H9 (cell line): ENCODE measurements around the gene STXBP6. TPM values are rescaled to one million over a fixed set of nuclear protein-coding genes. Genes with fewer than 3 reads are reported as not detected.

Experiments used
- DNase-seq: peaks from one replicate; pipeline ENCODE4 v3.0.0-alpha.2; 2017
- H2AFZ ChIP-seq: one replicate; pipeline ENCODE4 v1.6.1; 2013; ENCODE audit warnings: mild to moderate bottlenecking, low read length, control low read depth, moderate library complexity
- H2AK5ac ChIP-seq: 2 replicates; pipeline ENCODE4 v1.6.1; 2013; ENCODE audit warnings: low read length, control low read depth, mixed read lengths; ENCODE audit not compliant: insufficient read length
- H2BK120ac ChIP-seq: one replicate; pipeline ENCODE4 v1.6.1; 2013; ENCODE audit warnings: low read depth, mild to moderate bottlenecking, low read length, control low read depth, inconsistent platforms; ENCODE audit not compliant: poor library complexity, severe bottlenecking
- H2BK12ac ChIP-seq: 2 replicates; pipeline ENCODE4 v1.6.1; 2013; ENCODE audit warnings: low read length, control low read depth, mixed read lengths, low read depth; ENCODE audit not compliant: insufficient read length
- H2BK15ac ChIP-seq: 2 replicates; pipeline ENCODE4 v1.6.1; 2013; ENCODE audit warnings: low read depth, low read length, control low read depth
- H2BK20ac ChIP-seq: one replicate; pipeline ENCODE4 v1.6.1; 2013; ENCODE audit warnings: low read depth, mild to moderate bottlenecking, low read length, control low read depth, inconsistent platforms; ENCODE audit not compliant: poor library complexity, severe bottlenecking
- H2BK5ac ChIP-seq: 2 replicates; pipeline ENCODE4 v1.6.1; 2013; ENCODE audit warnings: low read length, control low read depth, mixed read lengths; ENCODE audit not compliant: insufficient read length
- H3K14ac ChIP-seq: 2 replicates; pipeline ENCODE4 v1.6.1; 2013; ENCODE audit warnings: low read length, control low read depth; ENCODE audit not compliant: insufficient read depth
- H3K18ac ChIP-seq: 2 replicates; pipeline ENCODE4 v1.6.1; 2013; ENCODE audit warnings: low read depth, mild to moderate bottlenecking, mixed read lengths, low read length, control low read depth; ENCODE audit not compliant: insufficient read length
- H3K23ac ChIP-seq: 2 replicates; pipeline ENCODE4 v1.6.1; 2013; ENCODE audit warnings: low read length, control low read depth, mixed read lengths, low read depth; ENCODE audit not compliant: insufficient read length
- H3K23me2 ChIP-seq: 2 replicates; pipeline ENCODE4 v1.6.1; 2013; ENCODE audit warnings: low read depth, mild to moderate bottlenecking, mixed read lengths, low read length, control low read depth; ENCODE audit not compliant: insufficient read length, poor library complexity, severe bottlenecking
- H3K27ac ChIP-seq: 2 replicates; pipeline ENCODE4 v1.5.1; 2013; ENCODE audit warnings: low read length, control low read depth, mixed read lengths, low read depth; ENCODE audit not compliant: insufficient read length
- H3K27me3 ChIP-seq: 2 replicates; pipeline ENCODE4 v1.6.1; 2013; ENCODE audit warnings: low read length, control low read depth, inconsistent platforms; ENCODE audit not compliant: insufficient read depth
- H3K4ac ChIP-seq: 2 replicates; pipeline ENCODE4 v1.6.1; 2013; ENCODE audit warnings: low read depth, mild to moderate bottlenecking, control low read depth, inconsistent platforms, low read length, moderate library complexity
- H3K4me1 ChIP-seq: 2 replicates; pipeline ENCODE4 v1.6.1; 2013; ENCODE audit warnings: low read length, control low read depth, inconsistent platforms; ENCODE audit not compliant: insufficient read depth
- H3K4me2 ChIP-seq: 2 replicates; pipeline ENCODE4 v1.6.1; 2013; ENCODE audit warnings: low read length, control low read depth, mixed read lengths; ENCODE audit not compliant: insufficient read length, insufficient read depth
- H3K56ac ChIP-seq: 2 replicates; pipeline ENCODE4 v1.6.1; 2013; ENCODE audit warnings: low read depth, mild to moderate bottlenecking, mixed read lengths, low read length, control low read depth; ENCODE audit not compliant: insufficient read length
- H3K79me1 ChIP-seq: 2 replicates; pipeline ENCODE4 v1.6.1; 2013; ENCODE audit warnings: low read depth, mild to moderate bottlenecking, moderate library complexity, low read length, control low read depth, inconsistent platforms; ENCODE audit not compliant: insufficient read depth, poor library complexity, severe bottlenecking
- H3K79me2 ChIP-seq: 2 replicates; pipeline ENCODE4 v1.6.1; 2013; ENCODE audit warnings: low read length, control low read depth, inconsistent platforms; ENCODE audit not compliant: insufficient read depth
- H3K9ac ChIP-seq: 2 replicates; pipeline ENCODE4 v1.6.1; 2013; ENCODE audit warnings: low read length, control low read depth, mixed read lengths; ENCODE audit not compliant: insufficient read length; ENCODE audit errors: extremely low read depth
- H3K9me3 ChIP-seq: one replicate; pipeline ENCODE4 v1.6.1; 2013; ENCODE audit warnings: low read depth, low read length, inconsistent platforms; ENCODE audit not compliant: control insufficient read depth
- H3T11ph ChIP-seq: one replicate; pipeline ENCODE4 v1.6.1; 2013; ENCODE audit warnings: mild to moderate bottlenecking, low read length, control low read depth, inconsistent platforms
- H4K20me1 ChIP-seq: one replicate; pipeline ENCODE4 v1.6.1; 2013; ENCODE audit not compliant: control insufficient read depth, insufficient read length, insufficient read depth
- H4K5ac ChIP-seq: 2 replicates; pipeline ENCODE4 v1.6.1; 2013; ENCODE audit warnings: low read depth, mild to moderate bottlenecking, mixed read lengths, low read length, control low read depth; ENCODE audit not compliant: insufficient read length
- H4K8ac ChIP-seq: replicated peaks from 2 replicates; pipeline ENCODE4 v1.6.1; 2013; ENCODE audit warnings: low read length, control low read depth, mixed read lengths, low read depth; ENCODE audit not compliant: insufficient read length
- H4K91ac ChIP-seq: 2 replicates; pipeline ENCODE4 v1.6.1; 2013; ENCODE audit warnings: low read depth, mild to moderate bottlenecking, moderate library complexity, mixed read lengths, low read length, control low read depth; ENCODE audit not compliant: insufficient read length
- H3K27ac Mint-ChIP-seq, 3 experiments: 2 replicates in 2 of 3; 3 replicates in 1 of 3; pipeline ENCODE4 v1.8.0; 2020 to 2021; ENCODE audit warnings: mixed read lengths in 3 of 3, mild to moderate bottlenecking in 1 of 3, moderate library complexity in 1 of 3
- H3K27me3 Mint-ChIP-seq: 2 replicates; pipeline ENCODE4 v1.8.0; 2021; ENCODE audit warnings: low read depth, mild to moderate bottlenecking, moderate library complexity, mixed read lengths
- H3K36me3 Mint-ChIP-seq, 3 experiments: 2 replicates in 2 of 3; 3 replicates in 1 of 3; pipeline ENCODE4 v1.8.0; 2020 to 2021; ENCODE audit warnings: low read depth in 3 of 3, mixed read lengths in 3 of 3; ENCODE audit not compliant: insufficient read depth in 1 of 3
- H3K4me1 Mint-ChIP-seq, 2 experiments: 2 replicates each; pipeline ENCODE4 v1.8.0; 2020; ENCODE audit warnings: mixed read lengths in 2 of 2
- H3K4me3 Mint-ChIP-seq, 2 experiments: 2 replicates in 1 of 2; 3 replicates in 1 of 2; pipeline ENCODE4 v1.8.0; 2020 to 2021; ENCODE audit warnings: mild to moderate bottlenecking in 2 of 2, mixed read lengths in 2 of 2, moderate library complexity in 1 of 2
- H3K9me3 Mint-ChIP-seq, 2 experiments: 2 replicates in 1 of 2; 3 replicates in 1 of 2; pipeline ENCODE4 v1.8.0; 2020; ENCODE audit warnings: mild to moderate bottlenecking in 2 of 2, mixed read lengths in 2 of 2, moderate library complexity in 1 of 2
- WGBS: extraction: QIAGEN DNeasy Blood & Tissue Kit; methylation state at CpG from one replicate; pipeline ENCODE4 v1.1.7; 2013; ENCODE audit warnings: missing lambda C conversion rate, low lambda C conversion rate, mixed read lengths; ENCODE audit not compliant: insufficient read length; ENCODE audit errors: extremely low coverage; 5-methylcytosine and 5-hydroxymethylcytosine counted together
- total RNA-seq: library from RNA; stranded (reverse); gene quantifications from 2 replicates; pipeline ENCODE4 v1.2.1, GENCODE V29; 2021
- TF ChIP-seq, protein P1 (sequence below): fragments of 200-600 bp; sonication (generic); conservative IDR thresholded peaks from 3 replicates; pipeline ENCODE4 v1.8.0; 2021; ENCODE audit warnings: antibody characterized with exemption, mild to moderate bottlenecking

The STXBP6 gene
- total RNA-seq, 1 experiment from 2014 or later, result 3.6 TPM

DNA sequence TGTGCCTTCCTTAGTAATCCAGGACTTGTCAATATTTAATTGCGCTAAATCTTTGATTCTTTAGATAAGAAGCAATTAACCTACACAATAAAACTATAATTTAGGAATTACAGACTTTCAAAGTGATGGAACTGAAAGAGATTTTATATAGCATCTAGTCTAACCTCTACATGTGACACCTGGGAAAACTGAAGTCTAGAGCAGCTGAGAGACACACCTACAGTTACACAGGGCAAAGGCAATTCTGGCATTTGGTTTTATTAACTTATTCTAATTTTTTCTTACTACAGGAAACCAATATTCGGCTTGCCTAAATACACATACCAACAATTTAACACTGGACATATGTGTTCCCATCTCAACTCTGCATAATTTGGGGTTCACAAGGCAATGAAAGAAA lies 196.5 kb downstream of the STXBP6 start:
- H3K23me2 ChIP-seq, result no peaks in the 10 kb centered on the region
- TF ChIP-seq, protein P1, sequence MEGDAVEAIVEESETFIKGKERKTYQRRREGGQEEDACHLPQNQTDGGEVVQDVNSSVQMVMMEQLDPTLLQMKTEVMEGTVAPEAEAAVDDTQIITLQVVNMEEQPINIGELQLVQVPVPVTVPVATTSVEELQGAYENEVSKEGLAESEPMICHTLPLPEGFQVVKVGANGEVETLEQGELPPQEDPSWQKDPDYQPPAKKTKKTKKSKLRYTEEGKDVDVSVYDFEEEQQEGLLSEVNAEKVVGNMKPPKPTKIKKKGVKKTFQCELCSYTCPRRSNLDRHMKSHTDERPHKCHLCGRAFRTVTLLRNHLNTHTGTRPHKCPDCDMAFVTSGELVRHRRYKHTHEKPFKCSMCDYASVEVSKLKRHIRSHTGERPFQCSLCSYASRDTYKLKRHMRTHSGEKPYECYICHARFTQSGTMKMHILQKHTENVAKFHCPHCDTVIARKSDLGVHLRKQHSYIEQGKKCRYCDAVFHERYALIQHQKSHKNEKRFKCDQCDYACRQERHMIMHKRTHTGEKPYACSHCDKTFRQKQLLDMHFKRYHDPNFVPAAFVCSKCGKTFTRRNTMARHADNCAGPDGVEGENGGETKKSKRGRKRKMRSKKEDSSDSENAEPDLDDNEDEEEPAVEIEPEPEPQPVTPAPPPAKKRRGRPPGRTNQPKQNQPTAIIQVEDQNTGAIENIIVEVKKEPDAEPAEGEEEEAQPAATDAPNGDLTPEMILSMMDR, result no peak
- H3K23ac ChIP-seq, result no peak overlapping the region
- H3T11ph ChIP-seq, result no peak overlapping the region
- H3K18ac ChIP-seq, result no peak overlapping the region
- H3K4ac ChIP-seq, result no peak overlapping the region
- H4K5ac ChIP-seq, result no peak overlapping the region
- peaks cover 43 to 47% of the 10 kb centered on the region in 2 experiments for H3K4me1 Mint-ChIP-seq
- no peaks in the 10 kb centered on the region for H3K9me3 ChIP-seq
- no peak overlapping the region for H4K8ac ChIP-seq
- H2BK12ac ChIP-seq, result no peak overlapping the region
- H3K27me3 Mint-ChIP-seq, result no peaks in the 10 kb centered on the region
- peaks cover 8% of the 10 kb centered on the region; the same call in 1 of the 2 replicates for H3K4me1 ChIP-seq
- H3K27ac ChIP-seq, result no peak overlapping the region
- H3K56ac ChIP-seq, result no peak overlapping the region
- no peak overlapping the region for H3K27ac Mint-ChIP-seq
- no CpG with 5 or more reads among the region's 2 CpGs for WGBS
- no peak overlapping the region for H2AFZ ChIP-seq
- H4K20me1 ChIP-seq, result no peaks in the 10 kb centered on the region
- no peaks in the 10 kb centered on the region for H3K9me3 Mint-ChIP-seq
- H3K79me2 ChIP-seq, result no peaks in the 10 kb centered on the region
- H3K79me1 ChIP-seq, result no peaks in the 10 kb centered on the region
- no peak overlapping the region for H2AK5ac ChIP-seq
- H3K36me3 Mint-ChIP-seq, result no peaks in the 10 kb centered on the region
- H3K4me3 Mint-ChIP-seq, result no peak overlapping the region
- H3K9ac ChIP-seq, result no peak overlapping the region
- no peak overlapping the region for H2BK120ac ChIP-seq
- no peaks in the 10 kb centered on the region for H3K27me3 ChIP-seq
- no peak overlapping the region for H3K14ac ChIP-seq
- H3K4me2 ChIP-seq, result no peak overlapping the region
- no peak overlapping the region for H2BK15ac ChIP-seq
- H4K91ac ChIP-seq, result no peak overlapping the region
- no peak overlapping the region for H2BK5ac ChIP-seq
- DNase-seq, result no peak
- H2BK20ac ChIP-seq, result no peak overlapping the region
